IPS-NIHi11 (cell line): ENCODE results near the gene CYP26C1.

ENCODE experiments used
- DNase-seq: peaks from one replicate; pipeline ENCODE4 v3.0.0; 2012; ENCODE audit warnings: mixed read lengths, low spot score

The CYP26C1 gene

DNA sequence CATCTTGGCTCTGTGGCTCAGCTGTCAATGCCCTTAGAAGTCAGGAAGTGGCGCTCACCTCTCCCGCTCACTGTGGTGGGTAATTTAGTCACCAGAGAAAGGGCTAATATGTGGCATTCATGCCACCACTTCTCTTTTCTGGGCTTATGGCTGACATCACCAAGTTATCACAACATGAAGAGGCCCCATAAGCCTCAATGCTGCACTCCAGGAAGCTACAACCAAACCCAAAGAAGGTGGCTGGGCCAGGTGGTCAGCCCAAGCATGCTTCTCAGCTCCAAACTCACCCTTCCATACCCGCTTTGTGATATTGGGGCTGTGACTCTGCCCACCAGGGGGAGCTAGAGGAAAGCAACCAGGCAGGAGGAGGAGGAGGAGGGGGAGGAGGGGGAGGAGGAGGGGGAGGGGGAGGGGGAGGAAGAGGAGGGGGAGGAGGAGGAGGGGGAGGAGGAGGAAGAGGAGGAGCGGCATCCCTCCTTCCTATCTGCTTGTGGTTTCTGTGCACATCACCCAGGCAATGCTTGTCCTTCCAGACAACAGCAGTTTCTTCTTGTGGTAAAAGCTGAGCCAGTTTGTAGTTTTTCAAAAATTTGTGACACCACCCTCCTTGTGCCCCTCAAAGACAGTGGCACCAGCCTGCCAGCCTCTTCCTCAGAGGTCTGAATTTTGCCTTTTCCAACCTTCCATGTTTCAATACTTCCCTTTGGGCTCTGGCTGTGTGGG, 55.2 kb downstream of the CYP26C1 start:
- peak; percentile 89 for DNase-seq
